Ascending aorta (tissue), 2 donors: Measurements from ENCODE around the gene KIF26B. TPM values are rescaled to one million over a fixed set of nuclear protein-coding genes. Genes with fewer than 3 reads are reported as not detected.
"Not testable (repeated sequence)": the region's sequence is repeated elsewhere in the genome, so short reads cannot be mapped to it uniquely, and the experiment has no call there.

Experiments used
- DNase-seq, 2 donors: peaks; one replicate each; pipeline ENCODE4 v3.0.0-alpha.2; 2019; ENCODE audit warnings: low spot score in 2 of 2
- H3K27ac ChIP-seq, 2 donors: fragments of 200-600 bp; sonication (generic); one replicate each; pipeline ENCODE4 v1.5.1; 2016 to 2017; ENCODE audit warnings: mild to moderate bottlenecking in 1 of 2
- H3K27me3 ChIP-seq: fragments of 200-600 bp; sonication (generic); one replicate; pipeline ENCODE4 v1.5.1; 2017
- H3K36me3 ChIP-seq, 2 donors: fragments of 200-600 bp; sonication (generic); one replicate each; pipeline ENCODE4 v1.5.1; 2016
- H3K4me1 ChIP-seq, 2 donors: fragments of 200-600 bp; sonication (generic); one replicate each; pipeline ENCODE4 v1.5.1; 2016 to 2017; ENCODE audit warnings: mild to moderate bottlenecking in 1 of 2
- H3K4me3 ChIP-seq, 2 donors: fragments of 200-600 bp; sonication (generic); one replicate each; pipeline ENCODE4 v1.5.1; 2016 to 2017; ENCODE audit warnings: mild to moderate bottlenecking in 1 of 2
- H3K9me3 ChIP-seq, 2 donors: fragments of 200-600 bp; sonication (generic); one replicate each; pipeline ENCODE4 v1.5.1; 2016
- CTCF ChIP-seq, 3 experiments: fragments of 200-600 bp in 2 of 3; fragments of 450-650 bp in 1 of 3; sonication (generic) in 2 of 3; IDR thresholded peaks; one replicate each; pipeline ENCODE4 v1.5.1; 2016 to 2019; ENCODE audit warnings: antibody characterized with exemption in 3 of 3, mild to moderate bottlenecking in 1 of 3, moderate library complexity in 1 of 3
- intact Hi-C: fragments of 100-400 bp; cut with DNase I; formaldehyde crosslinking; loops from one replicate; pipeline ENCODE4 v1.15.1; 2023
- total RNA-seq: library from RNA; depleted of rRNA; stranded (reverse); fragments of >200 nt; gene quantifications from one replicate; pipeline ENCODE4 v1.1.0, GENCODE V29; 2016

Gene KIF26B
- total RNA-seq, 1 donor from 2014 or later = not detected

- DNase-seq = no peak
- TF ChIP-seq CTCF (IDR thresholded peaks at IDR 0.05) = no peak
- no peaks in the 10 kb centered on the region for H3K27me3 ChIP-seq
- H3K9me3 ChIP-seq = no peaks in the 10 kb centered on the region
- no peak overlapping the region for H3K4me3 ChIP-seq
- intact Hi-C loops = no loop called here
- H3K4me1 ChIP-seq = no peaks in the 10 kb centered on the region
- no peak overlapping the region for H3K27ac ChIP-seq
- H3K36me3 ChIP-seq = no peaks in the 10 kb centered on the region
Observed at GRCh38 chr1:245128381-245129101, 26.2 kb upstream of the KIF26B start.

GRCh38 chr1:245129319-245130240 is 25.2 kb upstream of the KIF26B start:
- no peaks in the 10 kb centered on the region for H3K36me3 ChIP-seq
- H3K4me3 ChIP-seq = no peak overlapping the region
- H3K27me3 ChIP-seq = no peaks in the 10 kb centered on the region
- no peak overlapping the region for H3K27ac ChIP-seq
- intact Hi-C loops = no loop called here
- no peak for TF ChIP-seq CTCF (IDR thresholded peaks at IDR 0.05)
- DNase-seq = no peak
- H3K9me3 ChIP-seq = no peaks in the 10 kb centered on the region
- no peaks in the 10 kb centered on the region for H3K4me1 ChIP-seq

- H3K27ac ChIP-seq, H3K27me3 ChIP-seq, intact Hi-C loops, H3K9me3 ChIP-seq, DNase-seq, H3K36me3 ChIP-seq, H3K4me3 ChIP-seq, H3K4me1 ChIP-seq: not testable (repeated sequence)
Observed at GRCh38 chr1:245130281-245131025, 24.3 kb upstream of the KIF26B start.

- no peak for TF ChIP-seq CTCF (IDR thresholded peaks at IDR 0.05)
- Histone ChIP-seq H3K27me3 (no peaks in the 10 kb centered on the region), H3K4me3 (no peak overlapping the region), H3K27ac (no peak overlapping the region), H3K4me1 (no peaks in the 10 kb centered on the region), H3K9me3 (no peaks in the 10 kb centered on the region), H3K36me3 (no peaks in the 10 kb centered on the region)
- intact Hi-C loops = no loop called here
- no peak for DNase-seq
Observed at GRCh38 chr1:245131026-245131393, 23.8 kb upstream of the KIF26B start.

- Histone ChIP-seq H3K27me3 (no peaks in the 10 kb centered on the region), H3K4me1 (no peaks in the 10 kb centered on the region), H3K36me3 (no peaks in the 10 kb centered on the region), H3K4me3 (no peak overlapping the region), H3K9me3 (no peaks in the 10 kb centered on the region), H3K27ac (no peak overlapping the region)
- TF ChIP-seq CTCF (IDR thresholded peaks at IDR 0.05) = no peak
- intact Hi-C loops = no loop called here
- DNase-seq = no peak
Observed at GRCh38 chr1:245132771-245133170, 22.0 kb upstream of the KIF26B start.
